Skeletal muscle cell (primary cell): Measurements from ENCODE around the gene RHBDF1.
A peak's percentile ranks its signal among the peaks of the same experiment; 100 is the strongest.
"Not testable (repeated sequence)": the region's sequence is repeated elsewhere in the genome, so short reads cannot be mapped to it uniquely, and the experiment has no call there.

Experiments used
- DNase-seq: peaks from one replicate; pipeline ENCODE4 v3.0.0-alpha.2; 2010; ENCODE audit warnings: low read depth
- H3K4me3 ChIP-seq: 2 replicates; pipeline ENCODE4 v1.5.1; 2011; ENCODE audit warnings: low read depth, mild to moderate bottlenecking, control low read depth, low read length, moderate library complexity

Gene RHBDF1

GRCh38 chr16:41439-42068, 30.9 kb downstream of the RHBDF1 start:
- DNase-seq, result no peak
- H3K4me3 ChIP-seq, result no peak overlapping the region

- DNase-seq, result no peak
- no peak overlapping the region for H3K4me3 ChIP-seq
Measured at GRCh38 chr16:38941-39892, 33.2 kb downstream of the RHBDF1 start.

- not testable (repeated sequence) for H3K4me3 ChIP-seq, DNase-seq
Measured at GRCh38 chr16:38206-38605, 34.2 kb downstream of the RHBDF1 start.

GRCh38 chr16:37511-37910, 34.9 kb downstream of the RHBDF1 start:
- no peak overlapping the region for H3K4me3 ChIP-seq
- DNase-seq, result no peak

- no peak for DNase-seq
- H3K4me3 ChIP-seq, result no peak overlapping the region
Measured at GRCh38 chr16:36336-36984, 36.0 kb downstream of the RHBDF1 start.

- DNase-seq, result no peak
- no peak overlapping the region for H3K4me3 ChIP-seq
Measured at GRCh38 chr16:35678-36305, 36.6 kb downstream of the RHBDF1 start.

GRCh38 chr16:35011-35677, 37.3 kb downstream of the RHBDF1 start:
- no peak overlapping the region for H3K4me3 ChIP-seq
- no peak for DNase-seq

- DNase-seq, result no peak
- H3K4me3 ChIP-seq, result no peak overlapping the region
Measured at GRCh38 chr16:34648-34987, 37.8 kb downstream of the RHBDF1 start.

GRCh38 chr16:33877-34647, 38.4 kb downstream of the RHBDF1 start:
- DNase-seq, result no peak
- H3K4me3 ChIP-seq, result no peak overlapping the region

GRCh38 chr16:33154-33876, 39.1 kb downstream of the RHBDF1 start:
- H3K4me3 ChIP-seq, DNase-seq: not testable (repeated sequence)

- H3K4me3 ChIP-seq, DNase-seq: not testable (repeated sequence)
Measured at GRCh38 chr16:30627-31026, 41.8 kb downstream of the RHBDF1 start.

- not testable (repeated sequence) for H3K4me3 ChIP-seq, DNase-seq
Measured at GRCh38 chr16:25926-26348, 46.5 kb downstream of the RHBDF1 start.

GRCh38 chr16:24151-24550, 48.3 kb downstream of the RHBDF1 start:
- DNase-seq, H3K4me3 ChIP-seq: not testable (repeated sequence)

GRCh38 chr16:20886-21285, 51.5 kb downstream of the RHBDF1 start:
- not testable (repeated sequence) for DNase-seq, H3K4me3 ChIP-seq

GRCh38 chr16:17062-17765, 55.2 kb downstream of the RHBDF1 start:
- not testable (repeated sequence) for DNase-seq, H3K4me3 ChIP-seq

GRCh38 chr16:10772-11171, 61.7 kb downstream of the RHBDF1 start:
- not testable (repeated sequence) for DNase-seq, H3K4me3 ChIP-seq

GRCh38 chr16:9903-10665, 62.3 kb downstream of the RHBDF1 start:
- DNase-seq, result no peak
- peak overlapping the region; percentile 36 for H3K4me3 ChIP-seq
